Measurements from ENCODE around the gene RNLS.

RNLS gene

GRCh38 chr10:88499569-88500470, 83.3 kb downstream of the RNLS start:
- Histone ChIP-seq H3K4me3 (ENCODE audit: low read length) (no peak overlapping the region), H3K79me2 (ENCODE audit: low read length) (no peaks in the 10 kb centered on the region), H3K9me3 (ENCODE audit: insufficient read depth, low read length) (no peaks in the 10 kb centered on the region), H3K27me3 (ENCODE audit: low read depth, low read length) (no peaks in the 10 kb centered on the region), H3K27ac (ENCODE audit: low read length) (no peak overlapping the region), H2AFZ (ENCODE audit: low read depth, low read length) (no peak overlapping the region), H3K9ac (ENCODE audit: low read length) (no peak overlapping the region), H3K4me2 (ENCODE audit: low read length) (no peak overlapping the region), H3K36me3 (replicated peaks; ENCODE audit: low read depth, low read length) (no peaks in the 10 kb centered on the region), H4K20me1 (ENCODE audit: insufficient read depth, low read length) (no peaks in the 10 kb centered on the region), H3K4me1 (ENCODE audit: low read length) (no peaks in the 10 kb centered on the region)
- TF ChIP-seq CTCF (IDR thresholded peaks at IDR 0.05; ENCODE audit: low read depth, low read length) (no peak), EZH2phosphoT487 (IDR thresholded peaks at IDR 0.05; ENCODE audit: low read depth) (no peak)

DNA sequence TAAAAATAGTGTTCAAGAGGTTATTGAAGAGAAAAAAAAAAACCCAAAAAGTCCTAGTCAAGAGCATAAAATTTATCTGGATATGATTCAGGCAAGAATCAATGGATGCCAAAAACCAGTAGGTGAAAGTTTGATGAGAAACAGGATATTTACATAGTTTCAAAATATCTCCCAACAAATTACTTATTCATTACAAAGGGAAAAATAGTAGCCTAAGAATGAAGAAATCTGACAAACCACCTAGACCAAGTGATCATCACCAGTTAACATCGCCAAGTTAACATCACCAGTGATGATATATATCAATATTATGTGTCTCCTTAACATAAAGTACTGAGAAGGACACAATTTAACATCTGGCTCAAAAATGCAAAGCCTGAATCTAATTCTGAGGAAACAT, 85.2 kb downstream of the RNLS start:
- no peak for TF ChIP-seq CTCF (IDR thresholded peaks at IDR 0.05; ENCODE audit: low read depth, low read length)
- no peak for TF ChIP-seq EZH2phosphoT487 (IDR thresholded peaks at IDR 0.05; ENCODE audit: low read depth)
- Histone ChIP-seq H2AFZ (ENCODE audit: low read depth, low read length) (no peak overlapping the region), H3K4me1 (ENCODE audit: low read length) (peaks cover 12% of the 10 kb centered on the region), H4K20me1 (ENCODE audit: insufficient read depth, low read length) (no peaks in the 10 kb centered on the region), H3K9ac (ENCODE audit: low read length) (no peak overlapping the region), H3K36me3 (replicated peaks; ENCODE audit: low read depth, low read length) (no peaks in the 10 kb centered on the region), H3K9me3 (ENCODE audit: insufficient read depth, low read length) (no peaks in the 10 kb centered on the region), H3K27ac (ENCODE audit: low read length) (no peak overlapping the region), H3K27me3 (ENCODE audit: low read depth, low read length) (no peaks in the 10 kb centered on the region), H3K79me2 (ENCODE audit: low read length) (no peaks in the 10 kb centered on the region), H3K4me3 (ENCODE audit: low read length) (no peak overlapping the region), H3K4me2 (ENCODE audit: low read length) (no peak overlapping the region)

- Histone ChIP-seq H3K4me3 (ENCODE audit: low read length) (no peak overlapping the region), H3K4me2 (ENCODE audit: low read length) (no peak overlapping the region), H3K27ac (ENCODE audit: low read length) (no peak overlapping the region), H3K4me1 (ENCODE audit: low read length) (peaks cover 12% of the 10 kb centered on the region), H2AFZ (ENCODE audit: low read depth, low read length) (no peak overlapping the region), H3K9ac (ENCODE audit: low read length) (no peak overlapping the region), H3K27me3 (ENCODE audit: low read depth, low read length) (no peaks in the 10 kb centered on the region), H4K20me1 (ENCODE audit: insufficient read depth, low read length) (no peaks in the 10 kb centered on the region), H3K9me3 (ENCODE audit: insufficient read depth, low read length) (no peaks in the 10 kb centered on the region), H3K79me2 (ENCODE audit: low read length) (no peaks in the 10 kb centered on the region), H3K36me3 (replicated peaks; ENCODE audit: low read depth, low read length) (no peaks in the 10 kb centered on the region)
- TF ChIP-seq CTCF (IDR thresholded peaks at IDR 0.05; ENCODE audit: low read depth, low read length) (no peak), EZH2phosphoT487 (IDR thresholded peaks at IDR 0.05; ENCODE audit: low read depth) (no peak)
These were observed 88.6 kb downstream of the RNLS start for GRCh38 chr10:88494537-88494936.

DNA sequence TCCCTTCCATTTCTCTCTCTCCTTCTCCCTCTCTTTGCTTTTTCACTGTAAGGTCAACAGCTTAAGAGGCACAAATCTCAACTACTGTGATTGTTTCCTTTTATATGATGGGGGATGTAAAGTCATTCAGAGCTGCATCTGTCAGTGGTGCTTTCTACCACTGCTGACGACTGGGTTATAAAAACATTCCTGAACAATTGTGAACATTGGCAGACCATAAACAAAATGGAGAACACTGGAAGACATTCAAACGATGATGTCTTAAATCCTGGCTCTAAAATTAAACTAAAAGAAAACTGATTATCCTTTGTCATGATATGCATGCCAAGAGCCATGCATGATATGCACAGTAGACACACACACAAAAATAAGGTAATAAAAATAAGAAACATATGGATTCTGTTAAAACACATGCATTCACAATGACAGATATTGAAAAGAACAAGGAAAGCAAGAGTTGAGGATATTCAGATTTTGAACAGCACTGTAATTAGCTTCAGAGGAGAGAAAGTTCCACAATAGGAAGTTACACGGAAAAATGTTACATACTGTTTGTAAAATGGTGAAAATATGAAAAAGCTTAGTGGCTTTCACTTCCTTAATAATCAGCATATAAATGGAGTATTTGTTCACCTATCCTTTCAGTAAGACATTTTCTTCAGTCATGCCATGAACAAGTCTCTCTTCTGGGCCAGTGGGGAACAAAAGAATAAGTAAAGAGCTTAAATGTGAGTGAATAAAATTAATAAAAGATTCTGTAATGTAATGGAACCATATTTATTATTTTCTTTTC, 89.2 kb downstream of the RNLS start:
- H3K79me2 ChIP-seq (ENCODE audit: low read length): no peaks in the 10 kb centered on the region
- no peaks in the 10 kb centered on the region for H4K20me1 ChIP-seq (ENCODE audit: insufficient read depth, low read length)
- peak overlapping the region; percentile 28; the same call in 1 of the 2 replicates for H3K4me2 ChIP-seq (ENCODE audit: low read length)
- no peak overlapping the region for H3K9ac ChIP-seq (ENCODE audit: low read length)
- H3K27me3 ChIP-seq (ENCODE audit: low read depth, low read length): no peaks in the 10 kb centered on the region
- H3K9me3 ChIP-seq (ENCODE audit: insufficient read depth, low read length): no peaks in the 10 kb centered on the region
- peaks cover 12% of the 10 kb centered on the region for H3K4me1 ChIP-seq (ENCODE audit: low read length)
- H3K4me3 ChIP-seq (ENCODE audit: low read length): no peak overlapping the region
- H3K36me3 ChIP-seq (replicated peaks; ENCODE audit: low read depth, low read length): no peaks in the 10 kb centered on the region
- H3K27ac ChIP-seq (ENCODE audit: low read length): no peak overlapping the region
- no peak for TF ChIP-seq EZH2phosphoT487 (IDR thresholded peaks at IDR 0.05; ENCODE audit: low read depth)
- TF ChIP-seq CTCF (IDR thresholded peaks at IDR 0.05; ENCODE audit: low read depth, low read length): no peak
- no peak overlapping the region for H2AFZ ChIP-seq (ENCODE audit: low read depth, low read length)
